ENCODE results near the gene UBA5.

Gene UBA5

GRCh38 chr3:132710311-132710710 is 50.2 kb downstream of the UBA5 start:
- FAIRE-seq, result no peak
- no peak for DNase-seq (ENCODE audit: insufficient read length, low spot score)

GRCh38 chr3:132713977-132714727 is 54.0 kb downstream of the UBA5 start:
- no peak for DNase-seq (ENCODE audit: insufficient read length, low spot score)
- no peak for FAIRE-seq

- peak; percentile 33 for FAIRE-seq
- DNase-seq (ENCODE audit: insufficient read length, low spot score), result no peak
These were observed 56.2 kb downstream of the UBA5 start for GRCh38 chr3:132716372-132716771.

DNA sequence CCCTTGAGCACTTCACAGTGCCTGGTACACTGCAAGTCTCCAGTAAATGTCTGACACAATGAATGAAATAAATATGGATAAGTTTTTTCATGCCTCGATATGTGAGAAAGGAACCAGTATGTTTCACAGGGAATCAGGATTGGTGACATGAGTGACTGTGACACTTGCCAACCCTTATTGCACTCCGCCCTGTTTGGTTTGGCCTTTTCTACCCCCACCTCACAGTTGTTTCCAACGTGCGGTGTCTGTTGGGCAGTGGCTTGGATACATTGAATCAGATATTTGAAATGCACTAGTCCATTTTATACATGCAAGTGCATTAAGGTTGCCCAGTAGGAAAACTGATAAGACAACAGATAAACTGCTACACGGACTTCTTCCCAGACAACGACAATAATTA is 60.1 kb downstream of the UBA5 start:
- FAIRE-seq, result no peak

DNA sequence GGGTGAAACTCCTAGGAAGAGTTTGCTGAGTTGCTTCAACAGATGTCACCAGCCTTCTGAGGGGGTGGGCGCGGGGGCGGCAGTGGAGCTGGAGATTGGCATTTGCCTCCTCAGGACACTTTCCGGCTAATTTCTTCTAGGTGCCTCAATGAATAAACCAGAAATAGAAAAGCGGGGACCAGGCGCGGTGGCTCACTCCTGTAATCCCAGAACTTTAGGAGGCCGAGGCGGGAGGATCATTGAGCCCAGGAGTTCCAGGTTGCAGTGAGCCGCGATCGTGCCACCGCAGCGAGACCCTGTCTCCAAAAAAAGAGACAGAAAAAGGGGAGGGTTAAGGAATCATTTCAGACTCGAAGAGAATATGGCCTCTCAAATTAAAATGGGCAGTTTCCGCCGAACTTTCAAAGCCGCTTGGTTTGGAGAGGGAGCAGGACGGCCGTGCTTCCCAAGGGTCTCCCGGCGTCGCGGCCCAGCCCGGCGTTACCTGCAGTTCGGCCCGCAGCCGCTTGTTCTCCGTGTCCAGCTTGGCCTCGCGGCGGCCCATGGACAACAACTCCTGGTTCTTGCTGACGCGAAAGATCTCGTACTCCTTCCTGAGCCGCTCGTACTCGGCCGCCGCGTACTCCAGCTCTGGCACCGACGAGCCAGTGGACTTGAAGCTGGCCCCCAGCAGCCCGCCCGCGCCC is 61.5 kb downstream of the UBA5 start:
- no peak for FAIRE-seq
- DNase-seq (ENCODE audit: insufficient read length, low spot score), result peak; percentile 51

More for the DNA sequence above, 60.1 kb downstream of the UBA5 start:
- no peak for DNase-seq (ENCODE audit: insufficient read length, low spot score)

DNA sequence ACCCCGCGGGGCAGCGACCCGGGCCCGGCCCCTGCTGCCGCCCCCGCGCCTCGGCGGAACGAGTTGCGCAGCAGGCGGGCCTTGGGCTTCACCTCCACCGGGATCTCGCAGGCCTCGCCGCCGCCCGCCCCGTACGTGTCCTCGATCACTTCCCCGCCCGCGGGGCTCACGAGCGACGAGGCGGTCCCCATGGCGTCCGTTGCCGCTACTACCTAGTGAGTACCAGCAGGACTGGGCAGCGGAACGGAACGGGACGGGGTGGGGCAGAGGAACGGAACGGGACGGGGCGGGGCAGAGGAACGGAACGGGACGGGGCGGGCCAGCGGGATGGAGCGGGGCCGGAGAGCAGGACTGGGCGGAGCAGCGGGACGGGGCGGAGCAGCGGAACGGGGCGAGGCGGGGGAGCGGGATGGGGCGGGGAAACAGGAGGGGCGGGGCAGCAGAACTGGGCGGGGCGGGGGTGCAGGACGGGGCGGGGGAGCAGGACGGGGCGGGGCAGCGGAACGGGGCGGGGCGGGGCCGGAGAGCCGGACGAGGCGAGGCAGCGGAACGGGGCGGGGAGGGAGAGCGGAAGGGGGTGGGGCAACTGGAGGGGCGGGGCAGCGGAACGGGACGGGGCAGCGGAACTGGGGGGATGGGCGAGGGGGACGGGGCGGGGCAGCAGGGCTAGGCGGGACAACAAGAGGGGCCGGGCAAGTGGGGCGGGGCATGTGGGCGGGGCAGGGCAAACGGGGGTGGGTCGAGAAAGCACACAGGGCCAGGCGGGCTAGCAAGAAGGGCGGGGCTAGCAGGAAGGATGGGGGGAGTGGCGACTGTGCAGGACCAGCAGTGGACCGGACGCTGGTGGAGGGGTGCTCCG is 62.3 kb downstream of the UBA5 start, which contains the start of gene NPHP3:
TSS of gene NPHP3 (minus strand) at position 245 of the 859 bp plus-strand sequence. CDS start at position 191, 54 bp downstream.
- DNase-seq (ENCODE audit: insufficient read length, low spot score), result peak; percentile 93
- peak; percentile 99 for FAIRE-seq

DNA sequence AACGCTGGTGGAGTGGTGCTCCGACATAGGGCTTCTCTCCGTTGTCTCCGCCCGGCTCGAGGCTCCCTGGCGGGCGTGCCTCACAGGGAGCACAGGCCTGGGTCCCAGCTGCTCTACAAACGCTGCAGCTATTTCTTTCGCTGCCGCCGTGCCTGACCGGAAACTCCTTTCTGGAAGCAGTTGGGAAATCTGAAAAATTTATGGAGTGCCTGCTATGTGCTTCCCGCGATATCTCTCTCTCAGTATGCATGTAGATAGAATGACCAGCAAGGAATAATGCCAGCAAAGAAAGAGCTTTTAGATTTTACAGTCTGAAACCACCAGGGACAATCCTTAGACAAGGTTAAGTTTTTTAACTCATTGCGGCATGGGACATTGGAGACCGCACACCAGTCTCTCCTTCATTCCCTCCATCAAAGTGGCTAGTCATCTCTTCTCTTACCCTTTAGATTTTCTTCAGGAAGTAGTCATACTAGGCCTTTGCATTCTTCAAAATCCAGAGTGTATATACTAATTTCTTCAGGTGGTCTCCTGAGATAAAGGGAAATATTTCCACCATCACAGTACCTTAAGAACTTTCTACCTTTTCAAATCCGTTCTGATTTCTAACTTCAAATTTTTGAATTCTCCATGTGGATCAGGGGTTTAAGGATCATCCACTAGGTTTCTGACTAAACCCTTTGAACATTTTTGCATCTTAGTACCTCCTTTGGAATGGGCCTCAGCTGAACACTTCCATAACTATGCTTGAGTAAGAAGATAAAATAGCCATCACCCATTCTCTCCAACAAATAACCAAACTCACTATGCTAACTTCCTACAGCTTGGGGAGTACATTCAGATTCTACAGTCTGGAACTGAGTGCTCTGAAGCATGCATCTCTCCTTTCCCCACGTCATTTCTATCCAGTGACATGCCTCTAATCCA is 63.2 kb downstream of the UBA5 start:
- no peak for FAIRE-seq
- no peak for DNase-seq (ENCODE audit: insufficient read length, low spot score)

DNA sequence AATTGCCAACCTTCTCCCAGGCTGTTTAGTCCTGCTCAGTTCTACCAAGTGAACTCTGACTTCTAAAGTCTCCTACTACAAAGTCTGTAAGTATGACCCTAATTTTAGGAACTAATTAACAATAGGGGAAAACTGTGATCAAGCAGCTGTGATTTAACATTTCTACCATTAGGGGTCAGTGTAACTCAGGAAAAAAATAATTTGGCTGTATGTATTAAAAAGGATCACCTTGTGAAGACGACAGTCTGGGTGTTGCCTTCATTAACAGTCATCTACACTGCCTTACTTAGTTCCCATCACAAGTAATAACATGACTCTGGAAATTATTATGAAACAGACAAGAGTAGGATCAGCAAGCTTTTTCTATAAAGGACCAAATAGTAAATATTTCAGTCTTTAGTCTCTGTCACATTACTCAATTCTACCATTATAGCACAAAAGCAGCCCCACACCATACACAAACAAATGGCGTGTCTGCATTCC is 66.3 kb downstream of the UBA5 start:
- FAIRE-seq, result no peak
- DNase-seq (ENCODE audit: insufficient read length, low spot score), result peak; percentile 19
